Activated naive CD4-positive, alpha-beta T cell treated with anti-CD3 and anti-CD28 coated beads, Interleukin-2, amount 50 U/mL, for 16 hours (primary cell): ENCODE measurements around the gene EFHC2.

ENCODE experiments used
- DNase-seq: peaks from one replicate; pipeline ENCODE4 v3.0.0-alpha.2; 2020

EFHC2 gene

GRCh38 chrX:44343412-44344141 is at the start of gene EFHC2:
EFHC2 (minus strand) TSS chrX:44343672; CDS start chrX:44343588, 84 bp downstream.
- DNase-seq: peak; percentile 41

GRCh38 chrX:44392767-44393166 is 49.3 kb upstream of the EFHC2 start:
- DNase-seq: no peak

- DNase-seq: no peak
These were observed 41.3 kb upstream of the EFHC2 start for GRCh38 chrX:44384688-44385338.

- no peak for DNase-seq
These were observed 39.4 kb upstream of the EFHC2 start for GRCh38 chrX:44382871-44383270.

- DNase-seq: no peak
These were observed 9.3 kb upstream of the EFHC2 start for GRCh38 chrX:44352758-44353157.

- no peak for DNase-seq
These were observed 6.1 kb upstream of the EFHC2 start for GRCh38 chrX:44349561-44349960.

- DNase-seq: no peak
These were observed 1.2 kb upstream of the EFHC2 start for GRCh38 chrX:44344687-44345086.

- DNase-seq: peak; percentile 47
These were observed 722 bp upstream of the EFHC2 start for GRCh38 chrX:44344194-44344593.

GRCh38 chrX:44342866-44343265 is 606 bp downstream of the EFHC2 start:
- DNase-seq: no peak

- DNase-seq: no peak
These were observed 5.1 kb downstream of the EFHC2 start for GRCh38 chrX:44338361-44338760.

GRCh38 chrX:44332437-44332836 is 11.0 kb downstream of the EFHC2 start:
- DNase-seq: no peak

- no peak for DNase-seq
These were observed 13.2 kb downstream of the EFHC2 start for GRCh38 chrX:44330227-44330626.

GRCh38 chrX:44319550-44319949 is 23.9 kb downstream of the EFHC2 start:
- DNase-seq: no peak

- DNase-seq: no peak
These were observed 26.3 kb downstream of the EFHC2 start for GRCh38 chrX:44317181-44317580.

GRCh38 chrX:44314808-44315207 is 28.7 kb downstream of the EFHC2 start:
- DNase-seq: no peak

- DNase-seq: no peak
These were observed 29.2 kb downstream of the EFHC2 start for GRCh38 chrX:44314259-44314734.

GRCh38 chrX:44312421-44312820 is 31.1 kb downstream of the EFHC2 start:
- DNase-seq: no peak

- no peak for DNase-seq
These were observed 33.2 kb downstream of the EFHC2 start for GRCh38 chrX:44310227-44310626.

- no peak for DNase-seq
These were observed 34.6 kb downstream of the EFHC2 start for GRCh38 chrX:44308869-44309268.

GRCh38 chrX:44306356-44306755 is 37.1 kb downstream of the EFHC2 start:
- DNase-seq: no peak

GRCh38 chrX:44305921-44306320 is 37.6 kb downstream of the EFHC2 start:
- no peak for DNase-seq

GRCh38 chrX:44303119-44303518 is 40.4 kb downstream of the EFHC2 start:
- DNase-seq: no peak

- DNase-seq: no peak
These were observed 44.3 kb downstream of the EFHC2 start for GRCh38 chrX:44299177-44299576.

GRCh38 chrX:44291468-44292092 is 51.9 kb downstream of the EFHC2 start:
- no peak for DNase-seq
